ENCODE data around the gene STX3.
A peak's percentile ranks its signal among the peaks of the same experiment; 100 is the strongest.
"Not testable (repeated sequence)": the region's sequence is repeated elsewhere in the genome, so short reads cannot be mapped to it uniquely, and the experiment has no call there.

STX3 gene

GRCh38 chr11:59810911-59811259 lies 55.7 kb downstream of the STX3 start:
- Histone ChIP-seq H3K36me3 (peaks cover 8 to 25% (median 24%) of the 10 kb centered on the region in 3 donors), H3K27ac (peak overlapping the region; percentile 85), H3K27me3 (no peaks in the 10 kb centered on the region), H3K9me3 (no peaks in the 10 kb centered on the region), H3K4me3 (peak overlapping the region; percentile 83 to 94), H3K4me1 (peaks cover 0 to 16% (median 8%) of the 10 kb centered on the region in 4 donors)
- no peak for DNase-seq
- intact Hi-C loops (cut with DNase I; ENCODE audit: low total_unique reads), result no loop called here
- TF ChIP-seq CTCF (IDR thresholded peaks at IDR 0.05), result no peak

- Histone ChIP-seq H3K36me3 (peaks cover 0 to 12% (median 11%) of the 10 kb centered on the region in 3 donors), H3K9me3 (no peaks in the 10 kb centered on the region), H3K27ac (no peak overlapping the region), H3K4me1 (peaks cover 0 to 16% (median 8%) of the 10 kb centered on the region in 4 donors), H3K4me3 (no peak overlapping the region), H3K27me3 (no peaks in the 10 kb centered on the region)
- no peak for DNase-seq
- intact Hi-C loops (cut with DNase I; ENCODE audit: low total_unique reads), result no loop called here
- TF ChIP-seq CTCF (IDR thresholded peaks at IDR 0.05), result no peak
Observed at GRCh38 chr11:59812220-59812619, 57.0 kb downstream of the STX3 start.

- intact Hi-C loops (cut with DNase I; ENCODE audit: low total_unique reads), result no loop called here
- Histone ChIP-seq H3K4me3 (no peak overlapping the region), H3K36me3 (peaks cover 0 to 3% (median 0%) of the 10 kb centered on the region in 3 donors), H3K4me1 (peaks cover 0 to 16% (median 8%) of the 10 kb centered on the region in 4 donors), H3K27me3 (no peaks in the 10 kb centered on the region), H3K27ac (no peak overlapping the region), H3K9me3 (no peaks in the 10 kb centered on the region)
- TF ChIP-seq CTCF (IDR thresholded peaks at IDR 0.05), result no peak
- DNase-seq, result no peak
Observed at GRCh38 chr11:59813364-59813763, 58.2 kb downstream of the STX3 start.

- no peak for TF ChIP-seq CTCF (IDR thresholded peaks at IDR 0.05)
- Histone ChIP-seq H3K36me3 (no peaks in the 10 kb centered on the region), H3K4me1 (peaks cover 0 to 16% (median 8%) of the 10 kb centered on the region in 4 donors), H3K27ac (no peak overlapping the region), H3K4me3 (no peak overlapping the region), H3K9me3 (no peaks in the 10 kb centered on the region), H3K27me3 (no peaks in the 10 kb centered on the region)
- intact Hi-C loops (cut with DNase I; ENCODE audit: low total_unique reads), result no loop called here
- DNase-seq, result no peak
Observed at GRCh38 chr11:59814021-59814420, 58.8 kb downstream of the STX3 start.

- TF ChIP-seq CTCF (IDR thresholded peaks at IDR 0.05), result no peak
- Histone ChIP-seq H3K27me3 (no peaks in the 10 kb centered on the region), H3K36me3 (no peaks in the 10 kb centered on the region), H3K27ac (no peak overlapping the region), H3K4me3 (no peak overlapping the region), H3K9me3 (no peaks in the 10 kb centered on the region), H3K4me1 (peaks cover 0 to 5% (median 0%) of the 10 kb centered on the region in 4 donors)
- intact Hi-C loops (cut with DNase I; ENCODE audit: low total_unique reads), result no loop called here
- no peak for DNase-seq
Observed at GRCh38 chr11:59815754-59816153, 60.6 kb downstream of the STX3 start.

GRCh38 chr11:59816434-59816833 lies 61.3 kb downstream of the STX3 start:
- intact Hi-C loops (cut with DNase I; ENCODE audit: low total_unique reads); H3K4me3 ChIP-seq: not testable (repeated sequence)

More at GRCh38 chr11:59816434-59816833, 61.3 kb downstream of the STX3 start:
- DNase-seq, H3K27ac ChIP-seq, H3K36me3 ChIP-seq, H3K27me3 ChIP-seq, H3K4me1 ChIP-seq, H3K9me3 ChIP-seq: not testable (repeated sequence)

All from tibial artery (tissue), 4 donors.